ENCODE measurements around the gene EPS15. TPM values are rescaled to one million over a fixed set of nuclear protein-coding genes. Genes with fewer than 3 reads are reported as not detected.

Gene EPS15
- total RNA-seq, 1 donor from 2014 or later, result 64.5 TPM

GRCh38 chr1:51420867-51421627 lies 98.0 kb downstream of the EPS15 start:
- no peak for DNase-seq
- TF ChIP-seq CTCF (IDR thresholded peaks at IDR 0.05; ENCODE audit: borderline replicate concordance), result no peak
- Histone ChIP-seq H3K27ac (replicated peaks) (peak overlapping the region; percentile 81), H3K4me1 (peaks cover 98% of the 10 kb centered on the region), H3K9me3 (replicated peaks) (no peaks in the 10 kb centered on the region), H3K4me3 (peak overlapping the region; percentile 52), H3K27me3 (ENCODE audit: low read depth) (no peaks in the 10 kb centered on the region), H3K36me3 (peaks cover 10% of the 10 kb centered on the region)
- intact Hi-C loops (cut with micrococcal nuclease), result no loop called here

DNA sequence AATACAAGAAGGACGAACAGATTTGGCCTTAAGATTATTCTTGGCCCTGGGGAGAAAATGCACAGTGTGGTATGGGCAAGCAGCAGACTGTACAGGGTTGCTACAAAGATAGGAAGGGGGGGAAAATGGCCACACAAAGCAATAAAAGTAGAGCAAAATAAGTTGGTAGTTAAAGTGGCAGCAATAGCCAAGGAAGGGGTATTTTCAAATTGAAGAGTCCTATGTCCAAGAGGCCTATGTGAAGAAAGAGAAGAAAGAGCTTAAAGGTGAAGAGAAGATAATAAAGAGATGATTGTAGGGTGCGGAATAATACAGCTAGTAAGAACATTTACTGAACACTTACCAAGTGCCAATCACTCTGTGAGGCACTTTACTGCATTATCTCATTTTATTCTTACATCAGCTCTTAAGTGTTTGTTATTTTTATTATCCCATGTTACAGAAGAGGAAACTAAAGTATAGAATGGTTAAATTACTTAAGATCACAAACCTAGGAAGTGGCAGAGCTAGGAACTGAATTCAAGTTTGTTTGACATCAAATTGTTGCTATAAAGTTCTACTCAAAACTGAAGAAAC lies 100.6 kb downstream of the EPS15 start:
- no peaks in the 10 kb centered on the region for H3K9me3 ChIP-seq (replicated peaks)
- TF ChIP-seq CTCF (IDR thresholded peaks at IDR 0.05; ENCODE audit: borderline replicate concordance), result no peak
- H3K4me3 ChIP-seq, result no peak overlapping the region
- no peak for DNase-seq
- intact Hi-C loops (cut with micrococcal nuclease), result no loop called here
- H3K27me3 ChIP-seq (ENCODE audit: low read depth), result no peaks in the 10 kb centered on the region
- peaks cover 4% of the 10 kb centered on the region for H3K36me3 ChIP-seq
- peaks cover 85% of the 10 kb centered on the region for H3K4me1 ChIP-seq
- H3K27ac ChIP-seq (replicated peaks), result peak overlapping the region; percentile 57

DNA sequence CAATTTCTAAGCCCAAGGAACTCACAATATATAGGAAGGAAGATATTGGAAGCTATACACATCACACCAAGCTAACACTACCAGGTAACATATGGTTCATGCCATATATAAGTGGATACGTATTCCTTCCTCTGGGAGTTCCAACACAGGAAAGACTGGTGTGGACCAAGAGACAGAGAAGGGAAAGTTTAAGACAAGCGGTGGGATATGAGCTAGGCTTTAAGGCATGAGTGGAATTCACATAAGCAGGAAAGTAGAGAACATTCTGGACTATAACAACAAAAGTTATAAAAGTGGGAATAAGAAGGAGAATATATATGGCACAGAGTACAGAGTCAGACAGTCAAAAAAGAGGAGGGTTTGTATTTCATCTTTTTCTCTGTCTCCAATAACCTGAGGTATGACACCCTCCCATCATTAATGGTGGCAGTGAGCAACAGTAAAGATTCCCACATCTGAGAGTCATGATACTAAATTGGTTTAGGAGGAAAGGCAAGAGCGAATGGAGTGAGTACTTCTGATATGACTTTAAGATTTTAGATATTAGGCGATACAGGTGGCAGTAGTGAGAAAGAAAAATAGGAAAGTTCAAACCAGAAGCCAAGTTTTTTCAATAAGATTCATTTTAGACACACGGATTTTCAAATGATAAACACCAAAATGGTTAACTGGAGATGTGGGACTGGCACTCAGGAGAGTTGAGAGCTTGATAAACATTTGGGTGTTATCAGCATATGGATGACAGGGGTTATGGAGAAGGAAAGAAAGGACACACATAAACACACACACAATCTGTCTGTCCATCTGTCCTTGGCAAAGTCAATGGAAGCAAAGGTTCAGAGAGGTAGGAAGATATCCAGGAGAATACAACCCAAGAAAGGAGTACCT lies 101.3 kb downstream of the EPS15 start:
- Histone ChIP-seq H3K27me3 (ENCODE audit: low read depth) (no peaks in the 10 kb centered on the region), H3K4me1 (peaks cover 78% of the 10 kb centered on the region), H3K36me3 (peaks cover 4% of the 10 kb centered on the region), H3K27ac (replicated peaks) (peak overlapping the region; percentile 57), H3K9me3 (replicated peaks) (no peaks in the 10 kb centered on the region), H3K4me3 (no peak overlapping the region)
- intact Hi-C loops (cut with micrococcal nuclease), result no loop called here
- no peak for DNase-seq
- TF ChIP-seq CTCF (IDR thresholded peaks at IDR 0.05; ENCODE audit: borderline replicate concordance), result no peak

- intact Hi-C loops (cut with micrococcal nuclease), result no loop called here
- Histone ChIP-seq H3K27me3 (ENCODE audit: low read depth) (no peaks in the 10 kb centered on the region), H3K36me3 (peaks cover 7% of the 10 kb centered on the region), H3K9me3 (replicated peaks) (no peaks in the 10 kb centered on the region), H3K27ac (replicated peaks) (peak overlapping the region; percentile 57), H3K4me1 (peaks cover 70% of the 10 kb centered on the region), H3K4me3 (no peak overlapping the region)
- TF ChIP-seq CTCF (IDR thresholded peaks at IDR 0.05; ENCODE audit: borderline replicate concordance), result no peak
- DNase-seq, result no peak
These were observed 102.2 kb downstream of the EPS15 start for GRCh38 chr1:51416910-51417309.

DNA sequence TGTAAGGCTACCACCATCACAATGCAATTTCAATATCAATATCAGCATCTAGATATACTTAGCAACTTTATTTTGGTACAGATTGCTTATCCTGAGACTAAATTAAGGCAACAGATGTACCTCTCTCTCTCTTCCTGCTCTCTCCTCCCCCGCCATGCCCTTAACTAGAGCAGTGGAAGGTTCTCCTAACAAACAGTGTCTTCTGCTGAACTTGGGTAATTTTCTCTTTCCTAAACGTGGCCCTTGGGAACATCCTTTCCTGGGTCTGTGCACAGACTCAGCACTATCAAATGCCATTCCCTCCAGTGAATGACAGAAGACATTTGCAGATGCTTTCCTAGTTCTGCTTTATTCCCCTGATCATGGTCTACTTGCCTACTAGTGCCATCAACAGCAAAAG lies 103.1 kb downstream of the EPS15 start:
- Histone ChIP-seq H3K4me3 (no peak overlapping the region), H3K9me3 (replicated peaks) (no peaks in the 10 kb centered on the region), H3K27me3 (ENCODE audit: low read depth) (no peaks in the 10 kb centered on the region), H3K4me1 (peaks cover 65% of the 10 kb centered on the region), H3K27ac (replicated peaks) (peak overlapping the region; percentile 57), H3K36me3 (peaks cover 10% of the 10 kb centered on the region)
- TF ChIP-seq CTCF (IDR thresholded peaks at IDR 0.05; ENCODE audit: borderline replicate concordance), result no peak
- intact Hi-C loops (cut with micrococcal nuclease), result no loop called here
- no peak for DNase-seq
